Spleen (tissue), 7 donors: ENCODE measurements around the gene C9orf40.

Experiments used
- CTCF ChIP-seq, 11 experiments: fragments of 200-600 bp in 7 of 11; fragments of 450-650 bp in 4 of 11; sonication (generic) in 4 of 11; IDR thresholded peaks in 8 of 11; conservative IDR thresholded peaks in 3 of 11; 1 replicate in 7 of 11; 2 replicates in 4 of 11; pipeline versions ENCODE4 v1.4.0 to v1.8.0; 2016 to 2021; ENCODE audit warnings: antibody characterized with exemption in 11 of 11, inconsistent platforms in 4 of 11, mild to moderate bottlenecking in 1 of 11
- POLR2A ChIP-seq, 3 donors: fragments of 450-650 bp; IDR thresholded peaks; one replicate each; pipeline ENCODE4 v1.5.1; 2017; ENCODE audit warnings: antibody characterized with exemption in 3 of 3, mild to moderate bottlenecking in 1 of 3
- POLR2AphosphoS5 ChIP-seq, 3 donors: sonication (generic); formaldehyde crosslinking; IDR thresholded peaks; one replicate each; pipeline ENCODE4 v1.5.1; 2017; ENCODE audit warnings: antibody characterized with exemption in 3 of 3
- donor health status: DM: no; HTN: no; CAD: no; lungs with moderate emphysema.
- donor health status: DM: no; HTN: no; CAD: no.
- donor health status: DM: no; HTN: no; CAD: no.

- TF ChIP-seq CTCF (IDR thresholded peaks at IDR 0.05 in 8 of 11, conservative IDR thresholded peaks at IDR 0.05 in 3 of 11): no peak
- TF ChIP-seq POLR2A (IDR thresholded peaks at IDR 0.05): no peak
- no peak for TF ChIP-seq POLR2AphosphoS5 (IDR thresholded peaks at IDR 0.05)
Observed at GRCh38 chr9:74920944-74921626, 31.6 kb downstream of the C9orf40 start.
